Kasumi-1 (cell line): Measurements from ENCODE around the gene DDAH1.
A peak's percentile ranks its signal among the peaks of the same experiment; 100 is the strongest.
"Not testable (repeated sequence)": the region's sequence is repeated elsewhere in the genome, so short reads cannot be mapped to it uniquely, and the experiment has no call there.

Experiments used
- DNase-seq, 2 experiments: peaks; one replicate each; lab custom pipeline; 2025; lab: John Stamatoyannopoulos, UW

DDAH1 gene

GRCh38 chr1:85465099-85465785 is at the start of gene DDAH1:
DDAH1 (minus strand) TSS chr1:85465159; CDS start chr1:85465045, 114 bp downstream.
- DNase-seq: peak; percentile 46 to 55

GRCh38 chr1:85513998-85514397 is 49.0 kb upstream of the DDAH1 start:
- not testable (repeated sequence) for DNase-seq

GRCh38 chr1:85504417-85504816 is 39.5 kb upstream of the DDAH1 start:
- no peak for DNase-seq

- peak; percentile 41 to 59 for DNase-seq
Measured at GRCh38 chr1:85502625-85503083, 37.7 kb upstream of the DDAH1 start.

- no peak for DNase-seq
Measured at GRCh38 chr1:85502171-85502570, 37.2 kb upstream of the DDAH1 start.

GRCh38 chr1:85501355-85501898 is 36.5 kb upstream of the DDAH1 start:
- no peak for DNase-seq

GRCh38 chr1:85496941-85497582 is 32.1 kb upstream of the DDAH1 start:
- no peak for DNase-seq

GRCh38 chr1:85495556-85495955 is 30.6 kb upstream of the DDAH1 start:
- no peak for DNase-seq

- DNase-seq: no peak
Measured at GRCh38 chr1:85494904-85495266, 29.9 kb upstream of the DDAH1 start.

GRCh38 chr1:85494074-85494903 is 29.3 kb upstream of the DDAH1 start:
- no peak for DNase-seq

- peak; percentile 30 to 62 for DNase-seq
Measured at GRCh38 chr1:85490270-85490985, 25.5 kb upstream of the DDAH1 start.

GRCh38 chr1:85488126-85488525 is 23.2 kb upstream of the DDAH1 start:
- DNase-seq: no peak

- DNase-seq: no peak
Measured at GRCh38 chr1:85485516-85485915, 20.6 kb upstream of the DDAH1 start.

- no peak for DNase-seq
Measured at GRCh38 chr1:85484716-85485115, 19.8 kb upstream of the DDAH1 start.

- no peak for DNase-seq
Measured at GRCh38 chr1:85484264-85484663, 19.3 kb upstream of the DDAH1 start.

GRCh38 chr1:85481688-85482087 is 16.7 kb upstream of the DDAH1 start:
- DNase-seq: no peak

GRCh38 chr1:85480566-85480965 is 15.6 kb upstream of the DDAH1 start:
- no peak for DNase-seq

- no peak for DNase-seq
Measured at GRCh38 chr1:85479491-85479890, 14.5 kb upstream of the DDAH1 start.

- no peak for DNase-seq
Measured at GRCh38 chr1:85478366-85478765, 13.4 kb upstream of the DDAH1 start.

GRCh38 chr1:85475055-85475454 is 10.1 kb upstream of the DDAH1 start:
- no peak for DNase-seq

- DNase-seq: no peak
Measured at GRCh38 chr1:85473390-85473789, 8.4 kb upstream of the DDAH1 start.

GRCh38 chr1:85471558-85471957 is 6.6 kb upstream of the DDAH1 start:
- DNase-seq: no peak
